GM12878 (cell line): ENCODE data around the gene TLCD3B. TPM values are rescaled to one million over a fixed set of nuclear protein-coding genes. Genes with fewer than 3 reads are reported as not detected.

ENCODE experiments used
- ATAC-seq: fragments of 200-7000 bp; cut with Tn5 transposase; 3 replicates; pipeline ENCODE4 v1.9.1; 2020; ENCODE audit warnings: mild to moderate bottlenecking, moderate library complexity
- BruUV-seq: library from RNA; stranded (reverse); fragments of 400-500 nt; replicated peaks from 2 replicates; lab custom pipeline; 2021; lab: Mats Ljungman, UMichigan
- CTCF ChIA-PET: fragments of 300-600 bp; sonication (Branson Sonifier 250); formaldehyde crosslinking; extraction: SDS; loops from one replicate; lab custom pipeline; 2021; ENCODE audit warnings: inconsistent platforms; lab: Yijun Ruan, JAX
- POLR2A ChIA-PET: fragments of 350-600 bp; formaldehyde crosslinking; extraction: SDS; loops from one replicate; lab custom pipeline; 2021; ENCODE audit warnings: inconsistent platforms; lab: Charles Lee
- RAD21 ChIA-PET: fragments of 300-600 bp; sonication (Branson Sonifier 250); formaldehyde crosslinking; loops from one replicate; lab custom pipeline; 2023; ENCODE audit warnings: antibody characterized with exemption; ENCODE audit not compliant: unreplicated experiment; lab: Charles Lee
- SMC1A ChIA-PET: fragments of 300-600 bp; sonication (Branson Sonifier 250); formaldehyde crosslinking; loops from one replicate; lab custom pipeline; 2023; ENCODE audit not compliant: unreplicated experiment, uncharacterized antibody; lab: Charles Lee
- DNase-seq: peaks from one replicate; pipeline ENCODE4 v3.0.0-alpha.2; 2011; ENCODE audit warnings: low read depth, low spot score
- FAIRE-seq: peaks from 3 replicates; lab custom pipeline; 2011; peaks lifted over from hg19 to GRCh38; lab: Jason Lieb, UNC
- H2AFZ ChIP-seq: 2 replicates; pipeline ENCODE4 v1.6.0; 2011; ENCODE audit warnings: low read depth, low read length, control low read depth; ENCODE audit not compliant: control insufficient read depth
- H3K27ac ChIP-seq: 2 replicates; pipeline ENCODE4 v1.5.1; 2011; ENCODE audit warnings: control low read depth; ENCODE audit not compliant: control insufficient read depth, insufficient read depth
- H3K27me3 ChIP-seq, 2 experiments: replicated peaks in 1 of 2; 2 replicates each; pipeline versions ENCODE4 v1.6.0 to v1.6.1; 2011; ENCODE audit warnings: low read length in 1 of 2; ENCODE audit not compliant: control insufficient read depth in 2 of 2, insufficient read depth in 2 of 2
- H3K36me3 ChIP-seq, 2 experiments: 2 replicates each; pipeline ENCODE4 v1.5.1; 2011; ENCODE audit warnings: low read length in 1 of 2; ENCODE audit not compliant: control insufficient read depth in 2 of 2, insufficient read depth in 2 of 2
- H3K4me1 ChIP-seq: 2 replicates; pipeline ENCODE4 v1.6.1; 2011; ENCODE audit warnings: mild to moderate bottlenecking, low read length, moderate library complexity, mixed read lengths; ENCODE audit not compliant: control insufficient read depth, insufficient read depth
- H3K4me2 ChIP-seq: 2 replicates; pipeline ENCODE4 v1.6.0; 2011; ENCODE audit warnings: control low read depth; ENCODE audit not compliant: control insufficient read depth, insufficient read depth
- H3K4me3 ChIP-seq: fragments of 200-600 bp; sonication (generic); 2 replicates; pipeline ENCODE4 v1.5.1; 2016
- H3K79me2 ChIP-seq: 2 replicates; pipeline ENCODE4 v1.6.0; 2011; ENCODE audit warnings: low read length; ENCODE audit not compliant: control insufficient read depth, insufficient read depth
- H3K9ac ChIP-seq: 2 replicates; pipeline ENCODE4 v1.8.0; 2011; ENCODE audit warnings: low read length, control low read depth, mixed read lengths; ENCODE audit not compliant: control insufficient read depth, insufficient read depth
- H3K9me3 ChIP-seq: replicated peaks from 3 replicates; pipeline ENCODE4 v1.5.1; 2011; ENCODE audit warnings: mild to moderate bottlenecking, low read length; ENCODE audit not compliant: control insufficient read depth, insufficient read depth
- H4K20me1 ChIP-seq: 2 replicates; pipeline ENCODE4 v1.6.0; 2011; ENCODE audit not compliant: control insufficient read depth, insufficient read depth
- ATF7 ChIP-seq: fragments of 450-650 bp; IDR thresholded peaks from 2 replicates; pipeline ENCODE4 v1.6.1; 2016; ENCODE audit warnings: low read depth, mild to moderate bottlenecking
- CHD2 ChIP-seq: IDR thresholded peaks from 2 replicates; pipeline ENCODE4 v1.6.1; 2011; ENCODE audit warnings: low read depth, low read length, improper control_type of control experiment, borderline replicate concordance
- KAT2A ChIP-seq: conservative IDR thresholded peaks from 2 replicates; pipeline ENCODE4 v1.6.1; 2011; ENCODE audit warnings: low read depth, low read length; ENCODE audit not compliant: control insufficient read depth
- MEF2A ChIP-seq: IDR thresholded peaks from 2 replicates; pipeline ENCODE4 v1.6.1; 2011; ENCODE audit warnings: low read depth, mild to moderate bottlenecking, low read length, moderate library complexity; ENCODE audit not compliant: insufficient read depth
- PAX5 ChIP-seq: IDR thresholded peaks from 2 replicates; pipeline ENCODE4 v1.6.1; 2011; ENCODE audit warnings: low read depth, low read length, borderline replicate concordance
- RCOR1 ChIP-seq: conservative IDR thresholded peaks from 2 replicates; pipeline ENCODE4 v1.6.1; 2012; ENCODE audit warnings: low read depth, low read length, improper control_type of control experiment
- WGBS: methylation state at CpG from one replicate; pipeline ENCODE4 v1.1.6; 2016; ENCODE audit warnings: low lambda C conversion rate; ENCODE audit not compliant: insufficient replicate concordance, insufficient coverage; ENCODE audit errors: missing lambda C conversion rate; 5-methylcytosine and 5-hydroxymethylcytosine counted together
- in situ Hi-C: fragments of 300-500 bp; cut with MboI; formaldehyde crosslinking; loops from 9 replicates; pipeline ENCODE4 v1.14.3; 2018; ENCODE audit warnings: mixed read lengths
- intact Hi-C: fragments of 100-400 bp; cut with micrococcal nuclease; formaldehyde crosslinking; loops from one replicate; pipeline ENCODE4 v1.14.2; 2022; ENCODE audit not compliant: unreplicated experiment
- polyA plus RNA-seq, 11 experiments: library from polyadenylated mRNA; depleted of rRNA in 4 of 11; unstranded in 6 of 11; stranded (reverse) in 5 of 11; fragments of >200 nt; fragmentation: Nextera tagmentation in 4 of 11; fragmentation: Illumina TruSeq in 1 of 11; extraction: Ambion mirVana in 4 of 11; extraction: Trizol in 1 of 11; gene quantifications; 1 replicate in 1 of 11; 2 replicates in 10 of 11; pipeline versions ENCODE4 v1.2.1 to v1.2.3, GENCODE V29; 2011 to 2016; ENCODE audit warnings: inconsistent platforms in 2 of 11, missing spikeins in 2 of 11, low read depth in 1 of 11
- total RNA-seq, 4 experiments: library from RNA; depleted of rRNA in 3 of 4; stranded (reverse); fragments of >200 nt in 3 of 4; fragmentation: Illumina TruSeq in 1 of 4; extraction: Trizol in 1 of 4; gene quantifications; 2 replicates each; pipeline versions ENCODE4 v1.2.1 to v1.2.3, GENCODE V29; 2013 to 2021
- TF ChIP-seq, protein P1 (sequence below): fragments of 450-650 bp; conservative IDR thresholded peaks from 2 replicates; pipeline ENCODE4 v1.6.1; 2017; ENCODE audit warnings: mild to moderate bottlenecking, moderate library complexity
- TF ChIP-seq, protein P2 (sequence below): fragments of 150-350 bp; IDR thresholded peaks from 2 replicates; pipeline ENCODE4 v1.6.1; 2016; ENCODE audit warnings: low read depth, low read length
- TF ChIP-seq, protein P3 (sequence below): fragments of 450-650 bp; IDR thresholded peaks from 2 replicates; pipeline ENCODE4 v1.6.1; 2017; ENCODE audit warnings: mild to moderate bottlenecking, low read depth, inconsistent platforms; ENCODE audit not compliant: poor library complexity, severe bottlenecking
- TF ChIP-seq, protein P4 (sequence below): IDR thresholded peaks from 2 replicates; pipeline ENCODE4 v1.6.1; 2011; ENCODE audit warnings: borderline replicate concordance, low read depth, mild to moderate bottlenecking, moderate library complexity, low read length; ENCODE audit not compliant: insufficient read depth, poor library complexity, severe bottlenecking
- TF ChIP-seq, protein P5 (sequence below), 3 experiments: IDR thresholded peaks in 2 of 3; conservative IDR thresholded peaks in 1 of 3; 2 replicates each; pipeline ENCODE4 v1.5.1; 2011; ENCODE audit warnings: low read depth in 3 of 3, low read length in 3 of 3, mild to moderate bottlenecking in 3 of 3, control low read depth in 2 of 3, moderate library complexity in 2 of 3, inconsistent platforms in 1 of 3, mixed read lengths in 1 of 3; ENCODE audit not compliant: control insufficient read depth in 2 of 3, insufficient read depth in 1 of 3; ENCODE audit errors: extremely low read depth in 1 of 3

The TLCD3B gene
- total and polyA plus RNA-seq, 10 of the 15 experiments (the other 5 are each of a cell fraction or from before 2014, with no cell fraction given): 0.05 to 0.51 (median 0.18) TPM; not detected in 4

DNA sequence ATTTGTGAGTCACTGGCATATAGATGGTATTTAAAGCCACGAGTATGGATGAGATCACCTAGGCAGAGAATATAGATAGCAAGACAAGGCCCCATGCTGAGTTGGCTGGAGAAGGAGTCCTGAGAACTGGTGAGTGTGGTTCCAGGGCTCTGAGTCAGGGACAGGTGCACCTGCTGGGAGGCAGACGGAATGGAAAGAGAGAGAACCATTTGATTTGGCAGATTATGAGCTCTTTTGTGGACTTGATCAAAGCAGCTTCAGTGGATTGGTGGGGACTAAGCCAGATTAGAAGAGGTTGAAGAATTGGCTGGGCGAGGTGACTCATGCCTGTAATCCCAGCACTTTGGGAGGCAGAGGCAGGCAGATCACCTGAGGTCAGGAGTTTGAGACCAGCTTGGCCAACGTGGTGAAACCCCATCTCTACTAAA is 12.3 kb downstream of the TLCD3B start:
- intact Hi-C loops: no loop called here
- ATAC-seq (no peak), FAIRE-seq (no peak), DNase-seq (no peak)
- Histone ChIP-seq H4K20me1 (no peaks in the 10 kb centered on the region), H3K27ac (no peak overlapping the region), H3K4me1 (0 out of 2 replicates have a peak, but pooled peaks cover 2% of the 10 kb centered on the region), H3K9ac (no peak overlapping the region), H3K36me3 (no peaks in the 10 kb centered on the region), H3K4me3 (no peak overlapping the region), H3K4me2 (no peak overlapping the region), H3K79me2 (no peaks in the 10 kb centered on the region), H2AFZ (no peak overlapping the region), H3K27me3 (peaks cover 0 to 2% of the 10 kb centered on the region in 2 experiments; a peak in 1 of 4 replicates), H3K9me3 (no peaks in the 10 kb centered on the region)
- ChIA-PET SMC1A (interaction anchor here (1.0 to 1.2 kb wide), 2 partner anchors 42 to 170 kb away, joined by 3 read pairs; no protein-coding TSS in a partner anchor), POLR2A (interaction anchor here (0.5 kb wide), 1 partner anchor 1045 kb away, joined by 3 read pairs; no protein-coding TSS in a partner anchor), RAD21 (interaction anchor here (1.0 to 1.9 kb wide), 2 partner anchors 13 to 826 kb away, joined by 5 to 6 read pairs; partner anchors contain the start of gene TLCD3B), CTCF (interaction anchor here (0.7 to 3.0 kb wide), 5 partner anchors 10 to 190 kb away, joined by 3 to 12 read pairs (median 4); partner anchors contain the start of gene TLCD3B)
- in situ Hi-C loops: loop anchor here (25.0 kb wide), 1 partner anchor 906 kb away; no protein-coding TSS in a partner anchor
- BruUV-seq: no TSS peak
- 11% methylated on average over 4 of the region's 4 CpGs for WGBS
- TF ChIP-seq ATF7 (no peak), CHD2 (no peak), PAX5 (no peak), RCOR1 (no peak), KAT2A (no peak), MEF2A (no peak)
- TF ChIP-seq, protein P1, sequence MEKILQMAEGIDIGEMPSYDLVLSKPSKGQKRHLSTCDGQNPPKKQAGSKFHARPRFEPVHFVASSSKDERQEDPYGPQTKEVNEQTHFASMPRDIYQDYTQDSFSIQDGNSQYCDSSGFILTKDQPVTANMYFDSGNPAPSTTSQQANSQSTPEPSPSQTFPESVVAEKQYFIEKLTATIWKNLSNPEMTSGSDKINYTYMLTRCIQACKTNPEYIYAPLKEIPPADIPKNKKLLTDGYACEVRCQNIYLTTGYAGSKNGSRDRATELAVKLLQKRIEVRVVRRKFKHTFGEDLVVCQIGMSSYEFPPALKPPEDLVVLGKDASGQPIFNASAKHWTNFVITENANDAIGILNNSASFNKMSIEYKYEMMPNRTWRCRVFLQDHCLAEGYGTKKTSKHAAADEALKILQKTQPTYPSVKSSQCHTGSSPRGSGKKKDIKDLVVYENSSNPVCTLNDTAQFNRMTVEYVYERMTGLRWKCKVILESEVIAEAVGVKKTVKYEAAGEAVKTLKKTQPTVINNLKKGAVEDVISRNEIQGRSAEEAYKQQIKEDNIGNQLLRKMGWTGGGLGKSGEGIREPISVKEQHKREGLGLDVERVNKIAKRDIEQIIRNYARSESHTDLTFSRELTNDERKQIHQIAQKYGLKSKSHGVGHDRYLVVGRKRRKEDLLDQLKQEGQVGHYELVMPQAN: no peak
- TF ChIP-seq, protein P2, sequence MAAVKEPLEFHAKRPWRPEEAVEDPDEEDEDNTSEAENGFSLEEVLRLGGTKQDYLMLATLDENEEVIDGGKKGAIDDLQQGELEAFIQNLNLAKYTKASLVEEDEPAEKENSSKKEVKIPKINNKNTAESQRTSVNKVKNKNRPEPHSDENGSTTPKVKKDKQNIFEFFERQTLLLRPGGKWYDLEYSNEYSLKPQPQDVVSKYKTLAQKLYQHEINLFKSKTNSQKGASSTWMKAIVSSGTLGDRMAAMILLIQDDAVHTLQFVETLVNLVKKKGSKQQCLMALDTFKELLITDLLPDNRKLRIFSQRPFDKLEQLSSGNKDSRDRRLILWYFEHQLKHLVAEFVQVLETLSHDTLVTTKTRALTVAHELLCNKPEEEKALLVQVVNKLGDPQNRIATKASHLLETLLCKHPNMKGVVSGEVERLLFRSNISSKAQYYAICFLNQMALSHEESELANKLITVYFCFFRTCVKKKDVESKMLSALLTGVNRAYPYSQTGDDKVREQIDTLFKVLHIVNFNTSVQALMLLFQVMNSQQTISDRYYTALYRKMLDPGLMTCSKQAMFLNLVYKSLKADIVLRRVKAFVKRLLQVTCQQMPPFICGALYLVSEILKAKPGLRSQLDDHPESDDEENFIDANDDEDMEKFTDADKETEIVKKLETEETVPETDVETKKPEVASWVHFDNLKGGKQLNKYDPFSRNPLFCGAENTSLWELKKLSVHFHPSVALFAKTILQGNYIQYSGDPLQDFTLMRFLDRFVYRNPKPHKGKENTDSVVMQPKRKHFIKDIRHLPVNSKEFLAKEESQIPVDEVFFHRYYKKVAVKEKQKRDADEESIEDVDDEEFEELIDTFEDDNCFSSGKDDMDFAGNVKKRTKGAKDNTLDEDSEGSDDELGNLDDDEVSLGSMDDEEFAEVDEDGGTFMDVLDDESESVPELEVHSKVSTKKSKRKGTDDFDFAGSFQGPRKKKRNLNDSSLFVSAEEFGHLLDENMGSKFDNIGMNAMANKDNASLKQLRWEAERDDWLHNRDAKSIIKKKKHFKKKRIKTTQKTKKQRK: no peak
- TF ChIP-seq, protein P3, sequence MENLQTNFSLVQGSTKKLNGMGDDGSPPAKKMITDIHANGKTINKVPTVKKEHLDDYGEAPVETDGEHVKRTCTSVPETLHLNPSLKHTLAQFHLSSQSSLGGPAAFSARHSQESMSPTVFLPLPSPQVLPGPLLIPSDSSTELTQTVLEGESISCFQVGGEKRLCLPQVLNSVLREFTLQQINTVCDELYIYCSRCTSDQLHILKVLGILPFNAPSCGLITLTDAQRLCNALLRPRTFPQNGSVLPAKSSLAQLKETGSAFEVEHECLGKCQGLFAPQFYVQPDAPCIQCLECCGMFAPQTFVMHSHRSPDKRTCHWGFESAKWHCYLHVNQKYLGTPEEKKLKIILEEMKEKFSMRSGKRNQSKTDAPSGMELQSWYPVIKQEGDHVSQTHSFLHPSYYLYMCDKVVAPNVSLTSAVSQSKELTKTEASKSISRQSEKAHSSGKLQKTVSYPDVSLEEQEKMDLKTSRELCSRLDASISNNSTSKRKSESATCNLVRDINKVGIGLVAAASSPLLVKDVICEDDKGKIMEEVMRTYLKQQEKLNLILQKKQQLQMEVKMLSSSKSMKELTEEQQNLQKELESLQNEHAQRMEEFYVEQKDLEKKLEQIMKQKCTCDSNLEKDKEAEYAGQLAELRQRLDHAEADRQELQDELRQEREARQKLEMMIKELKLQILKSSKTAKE: no peak
- TF ChIP-seq, protein P4, sequence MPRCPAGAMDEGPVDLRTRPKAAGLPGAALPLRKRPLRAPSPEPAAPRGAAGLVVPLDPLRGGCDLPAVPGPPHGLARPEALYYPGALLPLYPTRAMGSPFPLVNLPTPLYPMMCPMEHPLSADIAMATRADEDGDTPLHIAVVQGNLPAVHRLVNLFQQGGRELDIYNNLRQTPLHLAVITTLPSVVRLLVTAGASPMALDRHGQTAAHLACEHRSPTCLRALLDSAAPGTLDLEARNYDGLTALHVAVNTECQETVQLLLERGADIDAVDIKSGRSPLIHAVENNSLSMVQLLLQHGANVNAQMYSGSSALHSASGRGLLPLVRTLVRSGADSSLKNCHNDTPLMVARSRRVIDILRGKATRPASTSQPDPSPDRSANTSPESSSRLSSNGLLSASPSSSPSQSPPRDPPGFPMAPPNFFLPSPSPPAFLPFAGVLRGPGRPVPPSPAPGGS: no peak
- TF ChIP-seq, protein P5, sequence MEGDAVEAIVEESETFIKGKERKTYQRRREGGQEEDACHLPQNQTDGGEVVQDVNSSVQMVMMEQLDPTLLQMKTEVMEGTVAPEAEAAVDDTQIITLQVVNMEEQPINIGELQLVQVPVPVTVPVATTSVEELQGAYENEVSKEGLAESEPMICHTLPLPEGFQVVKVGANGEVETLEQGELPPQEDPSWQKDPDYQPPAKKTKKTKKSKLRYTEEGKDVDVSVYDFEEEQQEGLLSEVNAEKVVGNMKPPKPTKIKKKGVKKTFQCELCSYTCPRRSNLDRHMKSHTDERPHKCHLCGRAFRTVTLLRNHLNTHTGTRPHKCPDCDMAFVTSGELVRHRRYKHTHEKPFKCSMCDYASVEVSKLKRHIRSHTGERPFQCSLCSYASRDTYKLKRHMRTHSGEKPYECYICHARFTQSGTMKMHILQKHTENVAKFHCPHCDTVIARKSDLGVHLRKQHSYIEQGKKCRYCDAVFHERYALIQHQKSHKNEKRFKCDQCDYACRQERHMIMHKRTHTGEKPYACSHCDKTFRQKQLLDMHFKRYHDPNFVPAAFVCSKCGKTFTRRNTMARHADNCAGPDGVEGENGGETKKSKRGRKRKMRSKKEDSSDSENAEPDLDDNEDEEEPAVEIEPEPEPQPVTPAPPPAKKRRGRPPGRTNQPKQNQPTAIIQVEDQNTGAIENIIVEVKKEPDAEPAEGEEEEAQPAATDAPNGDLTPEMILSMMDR (IDR thresholded peaks at IDR 0.05 in 2 of 3, conservative IDR thresholded peaks at IDR 0.05 in 1 of 3; ENCODE audit: control insufficient read depth in 2 of 3, extremely low read depth in 1 of 3, insufficient read depth in 1 of 3, low read depth in 3 of 3, low read length in 3 of 3): no peak
